GM18517 (cell line): ENCODE measurements around the gene ADAMTS6.
A peak's percentile ranks its signal among the peaks of the same experiment; 100 is the strongest.
"Not testable (repeated sequence)": the region's sequence is repeated elsewhere in the genome, so short reads cannot be mapped to it uniquely, and the experiment has no call there.

Source experiments
- ATAC-seq: cut with Tn5 transposase; IDR thresholded peaks from one replicate; pipeline ENCODE4 v1.9.1; 2021; ENCODE audit warnings: mild to moderate bottlenecking, moderate library complexity; ENCODE audit not compliant: unreplicated experiment

The ADAMTS6 gene, protein sequence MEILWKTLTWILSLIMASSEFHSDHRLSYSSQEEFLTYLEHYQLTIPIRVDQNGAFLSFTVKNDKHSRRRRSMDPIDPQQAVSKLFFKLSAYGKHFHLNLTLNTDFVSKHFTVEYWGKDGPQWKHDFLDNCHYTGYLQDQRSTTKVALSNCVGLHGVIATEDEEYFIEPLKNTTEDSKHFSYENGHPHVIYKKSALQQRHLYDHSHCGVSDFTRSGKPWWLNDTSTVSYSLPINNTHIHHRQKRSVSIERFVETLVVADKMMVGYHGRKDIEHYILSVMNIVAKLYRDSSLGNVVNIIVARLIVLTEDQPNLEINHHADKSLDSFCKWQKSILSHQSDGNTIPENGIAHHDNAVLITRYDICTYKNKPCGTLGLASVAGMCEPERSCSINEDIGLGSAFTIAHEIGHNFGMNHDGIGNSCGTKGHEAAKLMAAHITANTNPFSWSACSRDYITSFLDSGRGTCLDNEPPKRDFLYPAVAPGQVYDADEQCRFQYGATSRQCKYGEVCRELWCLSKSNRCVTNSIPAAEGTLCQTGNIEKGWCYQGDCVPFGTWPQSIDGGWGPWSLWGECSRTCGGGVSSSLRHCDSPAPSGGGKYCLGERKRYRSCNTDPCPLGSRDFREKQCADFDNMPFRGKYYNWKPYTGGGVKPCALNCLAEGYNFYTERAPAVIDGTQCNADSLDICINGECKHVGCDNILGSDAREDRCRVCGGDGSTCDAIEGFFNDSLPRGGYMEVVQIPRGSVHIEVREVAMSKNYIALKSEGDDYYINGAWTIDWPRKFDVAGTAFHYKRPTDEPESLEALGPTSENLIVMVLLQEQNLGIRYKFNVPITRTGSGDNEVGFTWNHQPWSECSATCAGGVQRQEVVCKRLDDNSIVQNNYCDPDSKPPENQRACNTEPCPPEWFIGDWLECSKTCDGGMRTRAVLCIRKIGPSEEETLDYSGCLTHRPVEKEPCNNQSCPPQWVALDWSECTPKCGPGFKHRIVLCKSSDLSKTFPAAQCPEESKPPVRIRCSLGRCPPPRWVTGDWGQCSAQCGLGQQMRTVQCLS (N-terminal part only)

DNA sequence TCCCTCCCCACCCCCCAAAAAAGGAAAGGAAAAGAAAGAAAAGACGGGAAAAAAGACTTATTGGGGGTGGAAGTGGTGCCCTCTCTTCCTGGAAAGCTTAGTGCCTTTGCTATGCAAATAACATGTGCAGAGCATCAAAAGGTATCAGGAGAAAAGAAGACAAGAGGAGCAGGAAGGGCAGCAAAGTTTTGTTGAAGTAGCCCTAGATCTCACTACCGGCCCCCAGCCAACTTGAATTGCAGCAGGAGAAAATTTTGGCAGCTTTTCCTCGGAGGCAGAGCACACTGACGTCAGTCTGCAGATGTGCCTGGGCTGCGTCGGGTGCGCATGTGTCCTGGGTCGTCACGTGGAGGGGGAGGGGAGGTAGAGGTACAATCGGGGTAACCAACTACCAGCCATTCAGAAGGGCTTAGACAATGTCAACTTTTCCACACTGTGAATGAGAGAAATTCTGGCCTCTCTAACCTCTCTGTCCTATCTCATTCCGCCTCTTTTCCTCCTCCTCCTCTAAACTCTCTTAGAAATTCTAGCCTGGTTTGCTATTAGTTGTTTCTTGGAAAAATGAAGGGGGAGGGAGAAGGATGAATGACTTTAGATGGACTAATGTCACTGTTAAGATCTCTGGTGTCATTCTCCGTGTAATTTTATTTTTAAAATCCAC is at the start of gene ADAMTS6:
TSS of gene ADAMTS6 (minus strand) at position 286 of the 661 bp plus-strand sequence. CDS start 8,247 bp downstream, outside the sequence.
- ATAC-seq, result peak; percentile 67

- no peak for ATAC-seq
Observed at GRCh38 chr5:65530904-65531303, 49.2 kb upstream of the ADAMTS6 start.

GRCh38 chr5:65525726-65526125 is 44.0 kb upstream of the ADAMTS6 start:
- no peak for ATAC-seq

DNA sequence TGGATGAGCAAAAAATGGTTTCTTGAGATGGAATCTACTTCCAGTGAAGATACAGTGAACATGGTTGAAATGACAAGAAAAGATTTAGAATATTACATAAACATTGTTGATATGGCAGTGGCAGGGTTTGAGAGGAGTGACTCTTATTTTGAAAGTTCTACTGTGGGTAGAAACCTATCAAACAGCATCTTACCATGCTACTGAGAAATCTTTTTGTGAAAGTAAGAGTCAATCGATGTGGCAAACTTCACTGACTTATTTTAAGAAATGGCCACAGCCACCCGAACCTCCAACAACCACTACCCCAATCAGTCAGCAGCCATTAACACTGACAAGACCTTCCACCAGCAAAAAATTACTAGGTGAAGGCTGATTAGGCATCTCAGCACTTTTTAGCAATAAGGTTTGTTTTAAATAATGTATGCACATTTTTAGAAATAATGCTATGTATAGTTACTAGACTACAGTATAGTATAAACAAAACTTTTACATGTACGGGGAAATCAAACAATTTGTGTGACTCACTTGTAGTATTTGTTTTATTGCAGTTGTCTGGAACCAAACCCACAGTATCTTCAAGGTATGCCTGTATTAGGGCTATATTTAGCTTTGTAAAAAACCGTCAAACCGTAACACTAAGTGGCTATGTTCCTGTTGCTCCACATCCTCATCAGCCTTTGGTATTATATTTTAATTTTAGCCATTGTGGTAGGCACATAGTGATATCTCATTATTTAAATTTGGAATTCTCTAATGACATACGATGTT is 30.6 kb upstream of the ADAMTS6 start:
- ATAC-seq, result no peak

DNA sequence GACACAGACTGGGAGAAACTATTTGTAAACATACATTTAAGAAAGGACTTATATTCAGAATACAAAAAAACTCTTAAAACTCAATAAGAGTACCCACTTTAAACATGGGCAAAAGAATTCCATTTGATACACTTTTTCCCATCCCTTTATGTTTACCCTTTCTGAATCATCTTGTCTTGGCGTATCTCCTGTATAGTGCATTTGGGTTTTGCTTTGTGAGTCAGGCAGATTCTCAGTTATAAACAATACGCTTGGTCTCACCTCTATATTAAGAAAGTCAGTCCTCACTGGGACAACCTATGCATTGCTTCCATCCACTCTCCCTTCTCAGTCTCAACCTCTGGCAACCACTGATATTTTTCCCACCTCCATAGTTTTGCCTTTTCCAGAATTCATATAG is 27.3 kb upstream of the ADAMTS6 start:
- ATAC-seq, result no peak

DNA sequence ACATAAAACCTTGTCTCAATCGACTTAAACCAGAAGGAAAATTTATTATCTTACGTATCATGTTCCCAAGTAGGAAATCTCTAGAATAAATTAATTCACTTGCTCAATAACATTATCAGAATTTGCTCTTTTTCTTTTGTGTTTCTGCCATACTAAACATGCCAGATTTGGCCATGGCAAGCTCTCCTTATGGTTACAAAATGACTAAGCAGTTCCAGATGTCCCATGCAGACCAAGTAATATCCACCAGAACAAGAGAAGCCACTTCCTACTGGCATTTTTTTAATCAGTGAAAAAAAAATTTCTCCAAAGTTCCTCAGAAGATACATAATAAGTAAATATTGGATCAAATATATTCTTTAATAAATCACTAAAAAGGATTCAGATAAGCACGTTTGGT is 25.2 kb upstream of the ADAMTS6 start:
- ATAC-seq, result no peak

DNA sequence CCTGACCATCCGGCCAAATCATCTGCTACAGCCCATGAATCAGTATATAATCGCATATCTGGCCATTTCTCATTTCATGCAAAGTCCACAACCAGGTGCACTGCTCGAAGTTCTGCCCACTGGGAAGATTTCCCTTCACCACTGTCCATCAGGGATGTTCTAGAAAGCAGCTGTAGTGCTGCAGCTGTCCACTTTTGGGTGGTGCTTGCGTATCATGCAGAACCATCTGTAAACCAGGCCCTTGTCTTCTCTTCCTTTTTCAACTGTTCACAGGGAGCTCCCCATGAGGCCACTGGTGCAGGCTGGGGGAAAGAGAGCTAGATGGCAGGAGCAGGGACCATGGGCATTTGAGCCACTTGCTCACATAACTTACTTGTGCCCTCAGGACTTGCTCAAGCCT is 7.4 kb upstream of the ADAMTS6 start:
- no peak for ATAC-seq

DNA sequence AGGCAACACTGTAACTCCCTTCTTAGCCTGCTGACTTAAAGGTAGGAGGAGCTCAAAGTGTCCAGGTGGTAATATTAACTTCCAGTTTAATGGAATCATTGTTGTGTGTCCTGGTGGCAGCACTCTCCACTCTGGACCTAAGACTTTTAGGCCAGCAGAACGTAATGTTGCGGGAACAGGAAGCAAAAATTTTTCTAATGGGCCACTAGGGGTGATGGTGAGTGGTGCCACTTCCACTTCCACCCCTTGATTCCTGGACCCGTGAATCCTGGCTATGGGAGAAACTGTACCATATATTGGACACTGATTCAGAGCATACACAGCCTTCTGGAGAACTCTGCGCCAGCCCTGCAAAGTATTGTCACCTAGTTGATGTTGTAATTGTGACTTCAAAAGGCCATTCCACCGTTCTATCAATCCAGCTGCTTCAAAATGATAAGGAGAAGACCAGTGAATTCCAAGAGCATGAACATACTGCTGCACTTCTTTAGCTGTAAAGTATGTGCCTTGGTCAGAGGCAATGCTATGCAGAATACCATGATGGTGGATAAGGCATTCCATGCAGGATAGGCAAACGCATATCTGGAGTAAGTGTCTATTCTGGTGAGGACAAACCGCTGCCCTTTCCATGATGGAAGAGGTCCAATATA is 6.4 kb upstream of the ADAMTS6 start:
- ATAC-seq, result not testable (repeated sequence)

GRCh38 chr5:65486803-65487202 is 5.1 kb upstream of the ADAMTS6 start:
- ATAC-seq, result not testable (repeated sequence)

GRCh38 chr5:65485405-65485804 is 3.7 kb upstream of the ADAMTS6 start:
- ATAC-seq, result no peak

GRCh38 chr5:65483546-65484346 is 2.0 kb upstream of the ADAMTS6 start:
- ATAC-seq, result peak; percentile 63

DNA sequence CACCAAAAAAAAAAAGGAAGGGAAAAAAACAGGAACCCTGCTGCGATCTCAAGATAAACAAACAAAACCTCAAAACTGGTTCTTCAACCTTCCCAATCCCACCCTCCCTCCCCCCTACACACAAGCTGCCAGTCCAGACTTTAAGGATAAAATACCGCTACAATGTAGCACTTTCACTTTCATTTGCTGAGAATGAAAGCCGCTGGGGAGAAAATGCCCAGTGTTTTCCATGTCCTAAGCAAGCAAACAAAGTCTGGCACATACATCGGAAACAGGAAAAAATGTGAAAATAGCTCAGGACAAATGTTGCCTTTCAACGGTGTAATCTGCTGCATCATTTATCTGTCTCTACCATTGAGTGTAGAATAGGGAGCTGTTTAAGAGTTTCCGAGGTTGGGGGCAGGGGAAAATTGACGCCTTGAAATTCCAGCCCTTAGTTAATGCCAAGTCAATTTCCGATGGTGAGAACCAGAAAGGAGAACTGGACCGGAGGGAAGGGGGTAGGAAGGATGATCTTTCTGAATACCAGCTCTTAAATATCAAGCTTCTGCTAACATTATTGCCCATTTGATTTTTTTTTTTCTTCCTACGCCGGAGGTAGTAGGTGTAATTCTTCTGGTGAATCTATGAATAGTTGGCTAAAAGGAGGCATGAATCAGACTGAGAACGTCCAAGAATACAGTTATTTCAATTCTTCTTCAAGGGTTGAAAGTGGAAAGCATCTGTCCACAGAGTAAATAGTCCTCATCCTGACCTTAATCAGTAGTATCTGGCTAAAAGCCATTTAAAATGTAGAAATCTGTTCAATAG is 1.2 kb upstream of the ADAMTS6 start:
- ATAC-seq, result peak; percentile 10

DNA sequence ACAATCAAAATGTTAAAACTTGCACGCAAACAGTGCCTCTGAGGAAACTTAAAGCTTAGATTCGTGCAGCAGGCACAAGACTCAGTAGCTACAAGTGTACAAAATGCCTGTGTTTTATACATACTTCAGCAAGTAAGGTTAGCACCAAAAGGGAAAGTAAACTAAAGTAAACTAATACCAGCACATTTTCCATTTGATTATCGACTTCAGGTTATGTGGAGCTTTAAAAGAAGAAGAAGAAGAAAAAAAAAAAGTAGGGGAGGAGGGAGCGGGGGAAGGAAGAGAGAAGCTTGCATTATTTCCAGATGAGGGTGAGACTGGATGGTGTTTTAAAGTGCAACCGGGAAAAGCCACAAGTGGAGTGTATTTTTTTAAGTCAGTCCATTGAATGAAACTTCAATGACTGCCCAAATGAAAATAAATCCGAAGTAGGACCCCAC is 596 bp upstream of the ADAMTS6 start:
- no peak for ATAC-seq

DNA sequence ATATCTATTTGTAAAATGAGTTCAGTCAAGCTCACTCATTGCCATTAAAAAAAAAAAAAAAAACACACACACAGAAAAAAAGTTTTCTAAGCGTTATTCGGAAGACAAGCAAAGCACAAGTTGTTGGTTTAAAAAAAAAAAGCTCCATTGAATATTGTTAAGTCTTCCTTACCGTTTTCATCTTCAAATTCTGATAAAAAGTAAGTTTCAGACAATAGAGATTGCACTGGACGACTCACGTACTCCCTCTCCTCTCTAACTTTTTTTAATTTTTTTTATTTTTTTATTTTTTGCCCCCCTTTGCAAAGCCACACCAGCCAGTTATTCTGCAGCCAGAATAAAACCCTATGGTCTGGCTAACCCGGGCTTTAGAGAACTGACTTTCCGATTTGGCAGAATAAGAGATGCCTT is 544 bp downstream of the ADAMTS6 start:
- peak; percentile 2 for ATAC-seq

GRCh38 chr5:65480306-65480865 is 1.3 kb downstream of the ADAMTS6 start:
- peak; percentile 29 for ATAC-seq

DNA sequence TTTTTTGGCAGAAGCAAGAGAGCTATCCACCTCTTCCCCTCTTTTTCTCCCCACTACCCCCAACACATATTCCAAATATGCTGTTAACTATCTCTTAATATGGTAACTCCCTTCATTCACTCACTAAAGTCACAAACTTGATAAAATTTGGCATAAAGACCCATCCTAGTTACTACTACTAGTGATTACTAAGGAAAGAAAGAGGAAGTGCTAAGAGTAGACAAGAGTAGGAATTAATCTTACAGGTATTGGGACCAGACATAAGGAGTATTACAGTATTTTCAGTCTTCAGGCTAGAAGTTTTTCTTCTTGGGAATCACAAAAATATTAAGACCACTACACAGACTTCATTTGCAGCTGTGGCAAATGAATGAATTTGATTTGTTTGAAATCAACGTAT is 2.2 kb downstream of the ADAMTS6 start:
- no peak for ATAC-seq

GRCh38 chr5:65478336-65478735 is 3.4 kb downstream of the ADAMTS6 start:
- ATAC-seq, result no peak

- ATAC-seq, result no peak
Observed at GRCh38 chr5:65475895-65476294, 5.8 kb downstream of the ADAMTS6 start.
